Stimulated activated naive CD8-positive, alpha-beta T cell treated with anti-CD3 and anti-CD28 coated beads, Interleukin-15, Interleukin-2, amounts not matched to agents 100 U/mL and 50 U/mL, for 24 hours (primary cell): ENCODE measurements around the gene FFAR1.
A peak's percentile ranks its signal among the peaks of the same experiment; 100 is the strongest.
"Not testable (repeated sequence)": the region's sequence is repeated elsewhere in the genome, so short reads cannot be mapped to it uniquely, and the experiment has no call there.

ENCODE experiments used
- ATAC-seq: fragments of 150-1000 bp; cut with Tn5 transposase; one replicate; pipeline ENCODE4 v1.10.0; 2021
- DNase-seq: peaks from one replicate; pipeline ENCODE4 v3.0.0; 2021

The FFAR1 gene

DNA sequence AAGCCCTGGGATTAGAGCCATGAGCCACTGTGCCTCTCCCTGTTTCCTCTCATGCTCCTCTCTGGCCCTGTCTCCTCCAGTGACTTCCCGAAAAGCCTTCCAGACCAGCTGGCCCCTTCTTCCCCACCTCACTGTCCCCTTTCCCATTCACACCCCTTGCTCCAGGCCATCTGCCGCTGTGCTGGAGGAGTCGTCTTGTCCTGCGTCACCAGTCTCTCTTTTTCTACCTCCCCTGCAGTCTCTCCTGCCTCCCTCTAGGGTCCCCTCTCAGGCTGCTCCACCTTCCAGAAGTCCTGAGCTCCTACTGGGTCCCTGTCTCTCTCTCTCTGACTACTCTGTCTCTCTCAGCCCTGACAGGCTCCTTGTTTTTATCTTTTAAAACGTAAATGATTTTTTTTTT lies 5.3 kb upstream of the FFAR1 start:
- DNase-seq: no peak
- ATAC-seq: no peak

DNA sequence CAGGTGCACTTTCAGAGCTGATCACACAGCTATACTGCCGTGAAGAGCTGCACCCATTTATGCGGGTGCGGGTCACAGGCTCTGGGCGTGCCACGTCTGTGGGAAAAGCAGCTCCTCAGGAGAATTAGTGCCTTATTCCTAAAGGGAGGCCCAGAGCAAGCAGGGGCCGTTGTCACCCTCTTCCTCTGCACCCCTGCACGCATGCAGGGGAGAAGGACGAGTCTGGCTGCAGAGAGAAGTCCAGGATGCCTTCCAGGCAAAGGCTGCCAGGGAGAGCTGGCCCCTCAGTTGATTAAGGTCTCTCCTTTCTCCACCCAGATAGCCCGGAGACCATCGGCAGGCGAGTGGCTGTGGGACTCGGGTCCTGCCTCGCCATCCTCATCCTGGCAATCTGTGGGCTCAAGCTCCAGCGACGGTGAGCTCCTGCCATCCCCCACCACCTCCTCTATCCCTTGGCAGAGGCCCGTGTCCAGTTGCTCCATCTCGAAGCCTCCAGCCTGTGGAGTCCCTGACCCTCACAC lies 3.1 kb upstream of the FFAR1 start:
- DNase-seq: peak; percentile 3

DNA sequence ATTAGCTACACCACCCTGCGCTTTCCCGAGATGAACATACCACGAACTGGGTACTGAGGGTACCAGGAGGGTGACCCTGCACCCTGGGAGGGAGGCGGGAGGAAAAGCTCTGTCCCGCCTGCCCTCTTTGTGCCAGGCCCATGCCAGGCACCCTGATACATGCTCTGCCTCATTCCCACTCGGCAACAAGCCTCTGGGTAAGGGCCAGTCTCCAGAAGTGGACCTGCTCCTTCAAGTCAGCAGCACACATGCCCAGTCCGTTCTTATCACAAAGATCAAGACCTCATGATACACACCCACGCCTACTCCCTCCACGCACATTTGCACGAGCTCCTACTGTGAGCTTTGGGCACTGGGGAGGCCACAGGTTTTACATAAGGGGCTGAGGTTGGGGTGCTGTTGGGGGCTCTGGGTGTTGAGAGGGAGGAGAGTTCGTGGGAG lies 2.0 kb upstream of the FFAR1 start:
- peak; percentile 27 for DNase-seq
- no peak for ATAC-seq

More for the DNA sequence above, 3.1 kb upstream of the FFAR1 start:
- no peak for ATAC-seq

DNA sequence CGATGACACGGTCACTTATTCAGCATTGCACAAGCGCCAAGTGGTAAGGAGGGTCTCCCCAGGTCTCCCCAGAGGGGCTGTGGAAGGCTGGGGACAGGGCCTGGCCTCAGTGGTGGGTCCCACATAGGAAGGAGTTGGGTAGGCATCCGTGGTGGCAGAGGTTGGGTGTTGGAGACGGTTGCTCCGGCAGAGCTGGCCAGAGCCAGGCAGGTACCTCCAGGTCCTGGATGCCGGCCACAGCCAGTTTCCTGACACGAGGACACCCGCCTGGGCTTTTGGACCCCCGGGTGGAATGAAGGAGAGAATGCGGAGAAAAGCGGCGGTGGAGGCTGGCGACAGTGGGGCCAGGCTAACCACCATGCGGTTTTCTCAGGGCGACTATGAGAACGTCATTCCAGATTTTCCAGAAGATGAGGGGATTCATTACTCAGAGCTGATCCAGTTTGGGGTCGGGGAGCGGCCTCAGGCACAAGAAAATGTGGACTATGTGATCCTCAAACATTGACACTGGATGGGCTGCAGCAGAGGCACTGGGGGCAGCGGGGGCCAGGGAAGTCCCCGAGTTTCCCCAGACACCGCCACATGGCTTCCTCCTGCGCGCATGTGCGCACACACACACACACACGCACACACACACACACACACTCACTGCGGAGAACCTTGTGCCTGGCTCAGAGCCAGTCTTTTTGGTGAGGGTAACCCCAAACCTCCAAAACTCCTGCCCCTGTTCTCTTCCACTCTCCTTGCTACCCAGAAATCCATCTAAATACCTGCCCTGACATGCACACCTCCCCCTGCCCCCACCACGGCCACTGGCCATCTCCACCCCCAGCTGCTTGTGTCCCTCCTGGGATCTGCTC lies 1.3 kb upstream of the FFAR1 start:
- DNase-seq: peak; percentile 81
- peak; percentile 45 for ATAC-seq

DNA sequence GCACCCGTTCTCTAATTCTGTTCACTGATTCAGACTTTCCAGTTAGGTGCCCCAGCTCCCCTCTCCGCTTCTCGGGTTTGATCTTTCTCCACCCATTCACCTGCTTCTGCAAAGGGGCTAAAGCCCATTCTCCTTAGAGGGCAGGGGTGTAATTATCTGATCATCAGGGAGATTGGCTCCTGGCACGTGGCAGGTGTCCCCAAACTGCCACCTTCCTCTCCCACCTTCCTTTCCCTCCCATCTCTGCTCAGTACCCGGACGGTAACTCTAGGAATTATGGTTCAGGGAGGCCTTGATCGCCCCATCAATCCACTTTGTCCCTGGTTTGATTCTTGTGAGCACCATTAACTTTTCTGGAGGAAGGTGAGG lies 212 bp downstream of the FFAR1 start:
- no peak for DNase-seq
- no peak for ATAC-seq

DNA sequence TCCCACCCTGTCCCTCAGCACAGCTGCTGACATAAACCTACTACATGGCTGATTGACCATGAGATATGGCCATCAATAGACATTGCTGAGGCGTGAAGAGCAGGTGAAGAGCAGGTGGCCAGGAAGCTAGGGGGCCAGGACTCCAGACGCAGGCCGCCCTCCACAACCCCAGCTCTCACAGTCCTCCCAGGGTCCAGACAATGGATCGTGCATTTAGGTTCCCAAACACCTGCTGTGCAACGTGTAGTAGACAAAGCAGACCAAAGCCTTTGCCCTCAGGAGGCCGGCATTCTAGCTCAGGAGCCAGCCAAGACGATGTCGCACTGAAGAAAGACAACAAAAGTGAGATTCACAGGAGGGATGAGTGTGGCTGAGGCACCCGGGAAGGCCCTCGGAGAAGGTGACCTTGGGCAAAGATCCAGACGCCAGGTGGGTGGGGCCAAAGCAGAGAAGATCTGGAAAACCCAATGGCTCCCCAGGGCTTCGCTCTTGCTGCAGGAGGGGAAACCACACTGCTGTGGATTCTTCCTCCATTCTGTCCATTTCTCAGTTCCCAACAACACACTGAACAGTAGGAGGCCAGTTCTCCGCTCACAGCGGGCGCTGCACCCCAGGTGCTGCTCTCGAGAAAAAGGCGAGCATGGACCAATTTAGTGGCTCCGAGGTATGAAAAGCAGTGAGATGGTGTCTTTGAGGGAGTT lies 1.4 kb downstream of the FFAR1 start:
- ATAC-seq (no peak), DNase-seq (peak; percentile 4)

DNA sequence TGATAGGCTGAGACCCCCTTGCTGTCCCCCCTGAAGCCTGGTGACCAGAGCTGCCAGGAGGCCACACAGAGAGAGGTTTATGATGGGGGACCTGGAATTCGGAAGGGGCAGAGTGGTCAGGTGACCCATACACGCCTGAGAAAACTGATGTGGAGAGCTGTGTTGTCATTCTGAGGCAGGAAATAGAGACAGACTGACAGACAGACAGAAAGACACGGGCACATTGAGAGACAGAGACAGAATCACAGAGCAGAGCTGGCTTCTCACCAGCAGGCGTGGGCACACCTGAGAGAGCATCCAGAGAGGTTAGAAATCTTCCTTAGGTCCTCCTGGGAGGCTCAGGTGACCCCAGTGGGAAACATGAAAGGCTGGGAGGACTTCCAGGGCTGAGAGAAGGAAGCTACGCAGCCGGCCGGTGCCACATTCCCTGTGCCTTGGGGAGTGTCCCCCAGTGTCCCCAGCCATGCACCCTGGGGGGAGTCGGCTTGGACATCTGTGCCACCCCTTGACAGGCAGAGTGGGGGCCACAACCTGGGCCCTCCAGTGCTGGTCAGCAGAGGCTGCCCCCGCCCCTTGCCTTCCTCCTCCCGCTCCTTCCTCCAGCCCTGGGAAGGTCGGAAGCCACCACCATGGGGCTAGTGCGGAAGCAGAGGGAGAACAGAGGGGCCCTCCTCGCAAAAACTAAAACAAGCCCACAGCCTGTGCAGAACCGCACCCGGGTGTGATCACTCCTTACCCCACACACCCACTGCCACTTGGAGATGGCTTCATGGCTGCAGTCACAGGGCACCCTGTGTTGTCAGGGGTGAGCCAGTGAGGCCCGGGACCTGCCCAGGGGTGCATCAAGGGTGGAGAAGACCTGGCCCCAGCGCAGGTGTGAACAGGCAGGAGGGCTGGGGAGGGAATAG lies 2.2 kb downstream of the FFAR1 start:
- DNase-seq (peak; percentile 6), ATAC-seq (no peak)

DNA sequence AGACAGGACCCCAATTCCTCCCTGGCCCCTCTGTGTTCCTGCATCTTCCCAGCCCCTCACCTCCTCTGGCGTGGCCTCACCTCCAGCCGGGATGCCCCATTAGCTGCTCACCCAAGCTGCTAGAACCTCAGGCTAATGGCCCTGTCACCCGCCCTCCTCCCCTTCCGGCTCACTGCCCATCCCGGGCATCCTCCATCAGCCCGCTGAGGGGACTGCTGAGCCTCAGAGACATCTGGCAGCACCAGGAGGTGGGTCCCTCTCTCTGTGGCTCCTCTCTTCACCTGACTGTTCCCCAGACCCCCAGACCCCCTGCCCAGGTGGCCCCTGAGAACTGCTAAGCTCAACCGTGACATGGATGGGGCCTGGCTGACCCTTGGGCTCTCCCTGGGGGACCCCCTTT lies 2.9 kb downstream of the FFAR1 start:
- ATAC-seq (no peak), DNase-seq (peak; percentile 3)

DNA sequence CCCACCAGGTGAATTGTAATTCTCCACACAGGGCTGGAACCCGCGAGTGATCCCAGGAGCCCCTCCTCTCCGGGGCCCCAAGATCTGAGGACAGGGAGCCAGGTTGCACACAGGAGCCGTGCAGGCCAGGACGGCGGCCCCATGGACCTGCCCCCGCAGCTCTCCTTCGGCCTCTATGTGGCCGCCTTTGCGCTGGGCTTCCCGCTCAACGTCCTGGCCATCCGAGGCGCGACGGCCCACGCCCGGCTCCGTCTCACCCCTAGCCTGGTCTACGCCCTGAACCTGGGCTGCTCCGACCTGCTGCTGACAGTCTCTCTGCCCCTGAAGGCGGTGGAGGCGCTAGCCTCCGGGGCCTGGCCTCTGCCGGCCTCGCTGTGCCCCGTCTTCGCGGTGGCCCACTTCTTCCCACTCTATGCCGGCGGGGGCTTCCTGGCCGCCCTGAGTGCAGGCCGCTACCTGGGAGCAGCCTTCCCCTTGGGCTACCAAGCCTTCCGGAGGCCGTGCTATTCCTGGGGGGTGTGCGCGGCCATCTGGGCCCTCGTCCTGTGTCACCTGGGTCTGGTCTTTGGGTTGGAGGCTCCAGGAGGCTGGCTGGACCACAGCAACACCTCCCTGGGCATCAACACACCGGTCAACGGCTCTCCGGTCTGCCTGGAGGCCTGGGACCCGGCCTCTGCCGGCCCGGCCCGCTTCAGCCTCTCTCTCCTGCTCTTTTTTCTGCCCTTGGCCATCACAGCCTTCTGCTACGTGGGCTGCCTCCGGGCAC lies 3.9 kb downstream of the FFAR1 start:
- ATAC-seq: no peak
- DNase-seq: peak; percentile 4

DNA sequence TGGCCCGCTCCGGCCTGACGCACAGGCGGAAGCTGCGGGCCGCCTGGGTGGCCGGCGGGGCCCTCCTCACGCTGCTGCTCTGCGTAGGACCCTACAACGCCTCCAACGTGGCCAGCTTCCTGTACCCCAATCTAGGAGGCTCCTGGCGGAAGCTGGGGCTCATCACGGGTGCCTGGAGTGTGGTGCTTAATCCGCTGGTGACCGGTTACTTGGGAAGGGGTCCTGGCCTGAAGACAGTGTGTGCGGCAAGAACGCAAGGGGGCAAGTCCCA lies 4.4 kb downstream of the FFAR1 start:
- DNase-seq (peak; percentile 7), ATAC-seq (no peak)

DNA sequence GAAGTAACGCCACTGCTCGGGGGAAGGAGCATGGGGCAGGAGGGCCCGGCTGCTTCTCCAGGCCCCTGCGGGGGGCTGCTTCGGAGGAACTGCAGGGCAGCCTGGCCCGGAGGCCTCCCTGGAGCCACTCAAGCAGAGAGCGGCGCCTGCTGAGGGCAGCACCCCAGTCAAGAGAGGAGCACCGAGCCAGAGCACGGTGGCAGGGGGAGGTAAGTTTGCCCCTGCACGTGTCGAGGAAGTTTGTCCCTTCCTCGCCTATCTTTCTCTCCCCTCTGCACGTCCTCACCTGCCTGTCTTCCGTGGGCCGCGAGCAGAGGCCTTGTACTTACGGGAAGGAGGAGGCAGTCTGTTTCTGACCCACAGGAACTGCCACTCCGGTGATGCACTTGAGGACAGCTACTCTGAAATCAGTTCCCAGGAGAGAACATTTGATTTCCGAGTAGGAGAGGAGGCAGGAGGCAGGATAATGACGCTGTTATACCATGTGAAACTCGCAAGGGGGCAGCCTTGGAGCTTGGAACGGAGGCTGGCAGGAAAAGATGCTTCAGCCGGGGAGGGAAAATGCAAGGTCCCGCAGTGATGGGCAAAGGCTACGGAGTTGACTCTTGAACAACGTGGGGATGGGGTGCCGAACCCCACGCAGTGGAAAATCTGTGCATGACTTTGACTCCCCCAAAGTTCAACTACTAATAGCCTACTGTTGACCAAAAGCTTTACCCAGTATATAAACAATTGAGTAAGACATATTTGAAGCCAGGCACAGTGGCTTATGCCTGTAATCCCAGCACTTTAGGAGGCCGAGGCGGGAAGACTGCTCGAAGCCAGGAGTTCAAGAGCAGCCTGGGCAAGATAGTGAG lies 5.0 kb downstream of the FFAR1 start:
- peak; percentile 79 for DNase-seq
- peak; percentile 77 for ATAC-seq

DNA sequence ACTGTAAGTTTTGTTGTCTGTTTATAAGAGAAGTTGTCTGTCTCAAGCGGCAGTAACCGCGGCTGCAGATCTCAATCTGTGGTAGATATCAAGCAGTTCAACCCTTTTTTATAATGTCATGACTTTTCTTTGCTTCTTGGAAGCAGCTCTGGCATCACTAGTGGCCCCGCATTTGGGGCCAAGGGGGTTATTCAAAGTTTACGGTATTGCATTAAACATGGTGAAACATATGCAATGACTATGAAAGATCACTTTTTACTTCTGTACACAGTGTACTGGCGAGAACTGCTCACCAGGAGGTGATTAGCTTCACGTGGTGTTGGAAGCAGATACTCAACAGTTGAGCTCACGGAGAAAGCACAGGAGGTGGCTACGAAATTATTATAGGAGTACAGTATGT lies 5.9 kb downstream of the FFAR1 start:
- no peak for ATAC-seq
- peak; percentile 2 for DNase-seq

DNA sequence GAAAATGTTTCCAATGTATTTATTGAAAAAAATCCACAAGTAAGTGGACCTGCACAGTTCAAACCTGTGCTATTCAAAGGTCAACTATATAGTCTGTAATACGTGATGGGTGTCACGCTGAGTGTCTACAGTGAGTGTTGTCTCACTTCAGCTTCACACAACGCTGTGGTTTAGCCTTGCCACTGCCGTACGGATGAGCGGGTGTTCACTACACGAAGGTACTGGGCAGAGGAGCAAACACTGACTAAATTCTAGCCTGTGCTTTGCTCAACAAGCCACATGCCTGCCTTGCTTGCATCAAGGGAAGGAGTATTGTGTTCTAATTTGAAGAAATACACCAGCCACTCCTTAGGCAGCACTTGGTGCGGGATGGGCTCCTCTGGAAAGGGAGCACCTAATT lies 7.2 kb downstream of the FFAR1 start:
- DNase-seq (no peak), ATAC-seq (no peak)

DNA sequence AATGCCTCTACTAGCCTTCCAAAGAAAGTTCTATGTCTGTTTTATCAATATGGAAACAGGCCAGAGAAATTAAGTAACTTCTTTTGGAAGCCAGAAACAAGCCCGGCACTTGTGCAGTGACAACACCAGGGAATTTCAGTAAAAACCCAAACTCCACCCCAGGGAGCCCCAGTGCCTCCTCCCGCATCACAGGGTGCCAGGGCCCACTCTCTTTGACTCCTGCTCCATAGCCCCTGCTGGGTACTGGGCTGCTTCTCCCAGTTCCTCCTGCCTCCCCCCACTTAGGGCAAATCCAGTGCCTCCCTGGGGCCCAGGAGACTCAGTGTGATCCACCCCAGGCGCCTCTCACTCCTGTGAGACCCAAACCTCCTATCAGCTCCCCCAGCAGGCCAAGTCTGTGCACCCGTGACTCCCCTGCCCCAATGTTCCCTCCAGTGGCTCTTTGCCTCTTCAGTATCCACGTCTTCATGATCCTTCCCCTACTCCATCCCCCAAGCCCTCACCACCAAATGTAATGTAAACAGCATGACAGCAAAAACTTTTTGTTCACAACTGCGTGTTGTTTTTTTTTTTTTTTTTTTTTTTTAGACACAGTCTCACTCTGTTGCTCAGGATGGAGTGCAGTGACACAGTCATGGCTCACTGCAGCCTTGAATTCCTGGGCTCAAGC lies 8.2 kb downstream of the FFAR1 start:
- DNase-seq (no peak), ATAC-seq (no peak)

DNA sequence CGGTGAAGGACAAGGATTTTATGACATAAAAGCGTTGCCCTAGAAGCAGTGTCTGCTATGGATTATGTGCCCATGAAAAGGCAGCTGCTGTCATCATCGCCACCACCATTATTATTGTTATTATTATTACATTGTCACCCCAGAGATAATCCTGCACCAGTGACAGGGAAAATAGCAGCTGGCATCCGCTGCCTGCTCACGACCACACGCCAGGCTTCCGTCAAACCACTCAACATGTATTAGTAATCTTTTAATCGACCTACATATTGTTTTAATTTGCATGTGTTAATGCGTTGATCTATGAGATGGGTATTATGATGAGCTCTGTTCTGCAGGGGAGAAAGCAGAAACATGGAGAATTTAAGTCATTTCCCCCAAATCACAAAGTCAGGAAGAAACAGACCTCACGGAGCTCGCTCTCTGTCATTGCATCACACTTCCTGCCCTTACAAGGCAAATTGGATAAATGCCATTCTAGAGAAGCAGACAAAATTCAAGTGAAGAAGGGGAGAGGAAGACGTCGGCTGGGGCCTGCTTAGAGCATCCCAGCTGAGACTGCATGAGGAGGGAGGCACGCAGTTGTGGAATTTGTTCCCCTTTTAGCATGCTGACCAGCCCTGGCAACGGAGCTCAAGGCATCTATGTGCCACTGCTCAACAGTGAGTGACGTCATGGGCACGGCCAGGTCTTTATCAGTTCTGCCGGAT lies 10.3 kb downstream of the FFAR1 start, which contains the start of gene FFAR3:
Gene FFAR3, plus strand, starts transcription at position 594 of the 707 bp plus-strand sequence. CDS start 431 bp downstream, outside the sequence.
- peak; percentile 16 for ATAC-seq
- DNase-seq: no peak

DNA sequence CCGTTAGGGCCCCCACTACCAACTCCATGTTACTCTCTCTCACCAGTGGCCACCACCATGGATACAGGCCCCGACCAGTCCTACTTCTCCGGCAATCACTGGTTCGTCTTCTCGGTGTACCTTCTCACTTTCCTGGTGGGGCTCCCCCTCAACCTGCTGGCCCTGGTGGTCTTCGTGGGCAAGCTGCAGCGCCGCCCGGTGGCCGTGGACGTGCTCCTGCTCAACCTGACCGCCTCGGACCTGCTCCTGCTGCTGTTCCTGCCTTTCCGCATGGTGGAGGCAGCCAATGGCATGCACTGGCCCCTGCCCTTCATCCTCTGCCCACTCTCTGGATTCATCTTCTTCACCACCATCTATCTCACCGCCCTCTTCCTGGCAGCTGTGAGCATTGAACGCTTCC lies 11.1 kb downstream of the FFAR1 start:
- peak; percentile 32 for DNase-seq
- not testable (repeated sequence) for ATAC-seq

DNA sequence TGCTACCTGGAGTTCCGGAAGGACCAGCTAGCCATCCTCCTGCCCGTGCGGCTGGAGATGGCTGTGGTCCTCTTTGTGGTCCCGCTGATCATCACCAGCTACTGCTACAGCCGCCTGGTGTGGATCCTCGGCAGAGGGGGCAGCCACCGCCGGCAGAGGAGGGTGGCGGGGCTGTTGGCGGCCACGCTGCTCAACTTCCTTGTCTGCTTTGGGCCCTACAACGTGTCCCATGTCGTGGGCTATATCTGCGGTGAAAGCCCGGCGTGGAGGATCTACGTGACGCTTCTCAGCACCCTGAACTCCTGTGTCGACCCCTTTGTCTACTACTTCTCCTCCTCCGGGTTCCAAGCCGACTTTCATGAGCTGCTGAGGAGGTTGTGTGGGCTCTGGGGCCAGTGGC lies 11.7 kb downstream of the FFAR1 start:
- not testable (repeated sequence) for ATAC-seq, DNase-seq

DNA sequence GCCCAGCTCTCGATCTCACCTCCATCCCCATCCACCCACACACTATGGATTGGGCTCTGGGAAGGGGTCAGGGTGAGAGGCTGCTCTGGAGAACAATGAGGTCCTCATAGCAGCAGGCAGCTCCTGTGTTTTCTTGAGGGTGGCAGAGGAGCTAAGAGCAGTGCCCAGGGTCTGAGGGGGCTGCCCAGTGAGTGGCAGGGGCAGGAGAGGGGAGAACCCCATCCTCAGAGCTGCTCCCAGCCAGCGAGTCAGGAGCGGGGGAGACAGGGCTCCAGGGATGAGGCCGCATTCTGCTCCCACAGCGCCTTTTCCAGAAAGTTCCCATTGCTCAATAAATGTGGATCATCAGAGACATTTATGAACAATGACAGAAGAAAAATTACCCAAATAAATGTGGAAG lies 12.4 kb downstream of the FFAR1 start:
- ATAC-seq, DNase-seq: not testable (repeated sequence)

DNA sequence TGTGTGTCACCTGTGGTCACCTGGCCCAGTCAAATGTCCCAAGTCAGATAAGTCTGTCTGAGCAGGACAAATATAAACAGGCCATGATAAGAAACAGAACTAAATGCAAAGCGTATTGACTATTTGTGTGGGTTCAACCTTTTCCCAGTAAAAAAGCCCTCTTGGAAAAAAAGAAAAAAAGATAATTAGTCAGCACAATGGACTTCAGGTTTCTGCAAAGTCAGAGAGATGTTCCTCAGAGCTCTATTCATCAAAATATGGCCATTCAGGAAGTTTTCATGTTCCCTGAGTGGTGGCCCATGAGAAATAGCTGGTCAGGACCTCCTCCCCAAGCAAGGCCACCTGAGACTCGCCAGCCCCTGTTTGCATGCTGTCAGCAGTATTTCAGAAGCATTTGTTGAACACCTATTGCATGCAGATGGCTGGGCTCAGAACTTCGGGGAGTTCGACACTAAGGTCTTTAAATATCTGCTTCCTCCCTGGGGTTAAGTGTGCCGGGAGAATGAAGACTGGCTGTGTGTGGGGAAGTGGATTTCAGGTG lies 13.2 kb downstream of the FFAR1 start:
- ATAC-seq (no peak), DNase-seq (no peak)
